GM23248 (cell line): ENCODE data around the gene TNRC6C. TPM values are rescaled to one million over a fixed set of nuclear protein-coding genes. Genes with fewer than 3 reads are reported as not detected.

Experiments
- DNase-seq: peaks from one replicate; pipeline ENCODE4 v3.0.0-alpha.2; 2015
- H2AFZ ChIP-seq: fragments of 200-600 bp; sonication (generic); 2 replicates; pipeline ENCODE4 v1.6.1; 2016; ENCODE audit warnings: antibody characterized with exemption
- H3F3A ChIP-seq: fragments of 200-600 bp; sonication (generic); 2 replicates; pipeline ENCODE4 v1.6.1; 2016; ENCODE audit warnings: mild to moderate bottlenecking, antibody characterized with exemption, mixed run types; ENCODE audit not compliant: insufficient read depth
- H3K27ac ChIP-seq: fragments of 200-600 bp; sonication (generic); 2 replicates; pipeline ENCODE4 v1.5.1; 2016; ENCODE audit warnings: mild to moderate bottlenecking
- H3K27me3 ChIP-seq: fragments of 200-600 bp; sonication (generic); replicated peaks from 2 replicates; pipeline ENCODE4 v1.6.1; 2016; ENCODE audit warnings: mild to moderate bottlenecking; ENCODE audit not compliant: insufficient read depth
- H3K36me3 ChIP-seq: fragments of 200-600 bp; sonication (generic); 2 replicates; pipeline ENCODE4 v1.6.1; 2016; ENCODE audit warnings: low read depth, mild to moderate bottlenecking
- H3K4me1 ChIP-seq: fragments of 200-600 bp; sonication (generic); 2 replicates; pipeline ENCODE4 v1.6.1; 2016; ENCODE audit warnings: mild to moderate bottlenecking; ENCODE audit not compliant: insufficient read depth
- H3K4me2 ChIP-seq: fragments of 200-600 bp; sonication (generic); one replicate; pipeline ENCODE4 v1.6.1; 2016; ENCODE audit warnings: mild to moderate bottlenecking; ENCODE audit not compliant: unreplicated experiment
- H3K4me3 ChIP-seq: fragments of 200-600 bp; sonication (generic); 2 replicates; pipeline ENCODE4 v1.5.1; 2016; ENCODE audit warnings: mild to moderate bottlenecking
- H3K79me2 ChIP-seq: fragments of 200-600 bp; sonication (generic); 2 replicates; pipeline ENCODE4 v1.6.1; 2016; ENCODE audit warnings: mild to moderate bottlenecking; ENCODE audit not compliant: insufficient read depth
- H3K9ac ChIP-seq: fragments of 200-600 bp; sonication (generic); 2 replicates; pipeline ENCODE4 v1.6.1; 2016; ENCODE audit warnings: mild to moderate bottlenecking
- H3K9me2 ChIP-seq: fragments of 200-600 bp; sonication (generic); 2 replicates; pipeline ENCODE4 v1.6.1; 2016; ENCODE audit warnings: mixed run types, mild to moderate bottlenecking, moderate library complexity; ENCODE audit not compliant: insufficient read depth
- H3K9me3 ChIP-seq: fragments of 200-600 bp; sonication (generic); one replicate; pipeline ENCODE4 v1.6.1; 2017; ENCODE audit warnings: low read depth
- H4K20me1 ChIP-seq: fragments of 200-600 bp; sonication (generic); 2 replicates; pipeline ENCODE4 v1.6.0; 2016; ENCODE audit not compliant: insufficient read depth
- EZH2 ChIP-seq: fragments of 200-600 bp; sonication (generic); IDR thresholded peaks from 2 replicates; pipeline ENCODE4 v1.6.1; 2018; ENCODE audit warnings: antibody characterized with exemption, mild to moderate bottlenecking; ENCODE audit not compliant: insufficient read depth, poor library complexity, severe bottlenecking
- EZH2phosphoT487 ChIP-seq: fragments of 200-600 bp; sonication (generic); IDR thresholded peaks from 2 replicates; pipeline ENCODE4 v1.6.1; 2018; ENCODE audit warnings: antibody characterized with exemption, moderate library complexity, mild to moderate bottlenecking, low read depth; ENCODE audit not compliant: insufficient read depth
- WGBS, 2 experiments: methylation state at CpG; one replicate each; pipeline ENCODE4 v1.1.6; 2015 to 2017; ENCODE audit warnings: low lambda C conversion rate in 2 of 2, low coverage in 1 of 2; ENCODE audit errors: missing lambda C conversion rate in 2 of 2; 5-methylcytosine and 5-hydroxymethylcytosine counted together
- in situ Hi-C: fragments of 300-500 bp; cut with MboI; formaldehyde crosslinking; loops from 2 replicates; pipeline ENCODE4 v1.15.0; 2020
- polyA plus RNA-seq: library from polyadenylated mRNA; unstranded; fragments of >200 nt; fragmentation: Nextera tagmentation; extraction: Ambion mirVana; gene quantifications from 2 replicates; pipeline ENCODE4 v1.2.1, GENCODE V29; 2016
- total RNA-seq: library from RNA; depleted of rRNA; stranded (reverse); fragments of >200 nt; shearing (Covaris generic); gene quantifications from 2 replicates; pipeline ENCODE4 v1.2.3, GENCODE V29; 2014

Gene TNRC6C
- total and polyA plus RNA-seq, 2 experiments from 2014 or later = 2.3 TPM

DNA sequence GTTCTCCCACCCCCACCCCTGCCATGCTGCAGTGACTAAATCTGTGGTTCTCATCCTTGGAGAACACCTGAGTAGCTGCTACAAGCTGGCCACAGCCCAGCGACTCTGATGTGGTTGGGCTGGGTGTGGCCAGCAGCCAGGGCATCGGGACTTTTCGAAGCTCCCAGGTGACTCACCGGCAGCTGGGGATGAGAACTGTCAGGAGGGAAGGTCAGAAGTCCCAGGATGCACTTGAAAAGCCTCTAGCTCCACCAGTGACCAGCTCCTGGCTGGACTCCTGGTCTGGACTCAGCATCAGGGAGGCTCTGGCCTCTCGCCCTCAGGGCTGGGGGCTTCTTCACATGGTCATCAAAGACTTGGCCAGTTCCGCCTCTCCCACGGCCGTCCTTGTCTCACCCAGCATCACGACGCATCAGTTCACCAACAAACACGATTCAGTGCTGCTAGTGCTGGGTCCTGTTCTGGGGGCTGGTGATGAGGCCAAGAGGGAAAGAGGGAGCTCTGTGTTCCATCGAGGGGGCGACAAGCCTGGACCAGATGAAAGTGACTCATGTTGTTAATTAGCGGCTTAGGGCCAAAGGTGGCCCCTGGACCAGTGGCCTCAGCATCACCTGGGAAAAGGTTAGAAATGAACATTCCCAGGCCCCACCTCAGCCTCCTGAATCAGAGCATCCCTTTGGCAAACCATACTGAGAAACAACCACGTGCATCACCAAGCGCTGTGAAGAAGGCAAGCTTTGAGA is 183.8 kb downstream of the TNRC6C start:
- in situ Hi-C loops = no loop called here
- H3K36me3 ChIP-seq = no peaks in the 10 kb centered on the region
- peak; percentile 71 for DNase-seq
- H3K9ac ChIP-seq = no peak overlapping the region
- 57 to 61% methylated on average over 16 of the region's 16 CpGs for WGBS, 2 experiments
- H3K4me1 ChIP-seq = no peaks in the 10 kb centered on the region
- no peak for TF ChIP-seq EZH2phosphoT487
- TF ChIP-seq EZH2 = no peak
- no peaks in the 10 kb centered on the region for H3F3A ChIP-seq
- H3K9me3 ChIP-seq = no peaks in the 10 kb centered on the region
- no peak overlapping the region for H3K4me3 ChIP-seq
- H4K20me1 ChIP-seq = no peaks in the 10 kb centered on the region
- no peaks in the 10 kb centered on the region for H3K79me2 ChIP-seq
- H2AFZ ChIP-seq = no peak overlapping the region
- no peak overlapping the region for H3K4me2 ChIP-seq
- H3K27me3 ChIP-seq = no peaks in the 10 kb centered on the region
- no peak overlapping the region for H3K27ac ChIP-seq
- H3K9me2 ChIP-seq = no peaks in the 10 kb centered on the region

DNA sequence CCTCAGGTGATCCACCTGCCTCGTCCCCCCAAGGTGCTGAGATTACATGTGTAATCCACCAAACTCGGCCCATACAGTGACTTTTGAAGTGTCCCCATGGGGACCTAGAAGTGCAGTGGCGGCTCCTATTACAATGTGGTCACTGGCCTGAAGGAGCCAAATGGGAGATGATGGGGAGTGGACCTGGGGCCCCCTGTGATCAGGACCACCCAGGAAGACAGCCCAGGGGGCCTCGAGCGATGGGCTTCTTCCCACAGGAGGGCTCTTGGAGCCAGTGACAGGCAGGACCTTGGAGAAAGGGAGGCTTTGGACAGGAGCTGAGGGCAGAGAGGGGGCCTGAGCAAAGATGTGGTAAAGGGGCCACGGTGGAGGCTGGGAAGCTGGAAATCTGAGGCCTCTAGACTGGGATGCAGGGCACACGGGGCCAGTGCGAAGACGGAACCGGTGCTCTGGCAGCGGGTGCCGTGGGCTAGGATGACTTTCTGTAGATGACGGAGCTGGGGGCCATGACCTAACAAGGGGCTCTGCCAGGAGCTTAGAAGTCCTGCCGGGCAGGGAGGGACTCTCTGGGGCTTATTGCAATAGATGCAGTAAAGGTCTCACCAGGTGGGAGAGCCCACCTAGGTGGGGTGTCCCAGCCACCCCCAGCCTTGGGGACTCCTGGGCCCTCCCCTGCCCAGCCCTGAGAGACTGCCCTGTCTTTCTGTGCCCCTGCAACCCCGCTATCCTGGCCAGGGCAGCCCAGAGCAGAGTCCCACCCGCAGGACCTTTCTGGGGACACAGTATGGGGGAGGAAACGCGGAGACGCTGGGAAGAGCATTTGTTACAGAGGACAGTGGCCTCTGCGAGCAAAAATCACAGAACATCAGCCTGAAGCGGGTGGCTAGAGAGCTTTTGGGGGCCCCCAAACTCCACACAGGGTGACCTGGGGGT is 185.0 kb downstream of the TNRC6C start:
- Histone ChIP-seq H3K27ac (no peak overlapping the region), H4K20me1 (no peaks in the 10 kb centered on the region), H3K4me3 (no peak overlapping the region), H3K4me1 (no peaks in the 10 kb centered on the region), H3K9me3 (no peaks in the 10 kb centered on the region), H3K9me2 (no peaks in the 10 kb centered on the region), H3K27me3 (peaks cover 5% of the 10 kb centered on the region; the same call in 1 of the 2 replicates), H3K36me3 (no peaks in the 10 kb centered on the region), H3K4me2 (no peak overlapping the region), H3K9ac (no peak overlapping the region), H3K79me2 (no peaks in the 10 kb centered on the region), H2AFZ (no peak overlapping the region), H3F3A (no peaks in the 10 kb centered on the region)
- no peak for DNase-seq
- TF ChIP-seq EZH2 = no peak
- TF ChIP-seq EZH2phosphoT487 = no peak
- in situ Hi-C loops = no loop called here
- WGBS, 2 experiments = 89 to 91% methylated on average over 21 of the region's 21 CpGs

DNA sequence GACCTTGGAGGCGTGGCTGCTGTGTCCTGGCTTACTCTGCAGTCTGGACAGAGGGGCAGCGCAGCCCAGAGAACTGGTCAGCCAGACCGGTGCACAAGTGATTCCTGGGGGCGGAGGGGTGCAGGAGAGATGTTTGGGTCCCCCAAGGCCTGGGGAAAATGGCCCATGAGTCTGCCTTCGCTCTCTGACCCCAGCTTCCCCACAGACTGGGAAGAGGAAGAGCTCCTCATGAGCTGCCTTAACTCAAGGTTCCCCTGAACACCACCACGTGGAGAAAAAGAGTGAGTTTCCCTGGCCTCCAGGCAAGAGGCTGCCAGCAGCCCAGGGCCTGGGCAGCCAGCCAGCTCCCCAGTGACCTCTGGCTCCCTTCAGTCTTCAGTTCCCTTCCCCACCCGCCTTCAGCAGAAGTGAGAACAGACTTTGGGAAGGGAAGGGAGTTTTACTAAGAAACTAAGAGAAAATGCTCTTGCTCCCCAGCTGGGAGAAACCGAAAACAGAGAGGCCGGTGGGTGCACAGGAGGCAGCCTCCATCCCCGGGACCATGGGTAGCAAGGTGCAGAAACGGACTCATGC is 185.7 kb downstream of the TNRC6C start:
- DNase-seq = peak; percentile 41
- in situ Hi-C loops = no loop called here
- Histone ChIP-seq H3K4me2 (no peak overlapping the region), H3K9ac (no peak overlapping the region), H4K20me1 (no peaks in the 10 kb centered on the region), H3K36me3 (no peaks in the 10 kb centered on the region), H3K27ac (no peak overlapping the region), H3K9me2 (no peaks in the 10 kb centered on the region), H3F3A (no peaks in the 10 kb centered on the region), H3K9me3 (no peaks in the 10 kb centered on the region), H3K4me3 (no peak overlapping the region), H2AFZ (no peak overlapping the region), H3K79me2 (no peaks in the 10 kb centered on the region), H3K4me1 (no peaks in the 10 kb centered on the region), H3K27me3 (peaks cover 5% of the 10 kb centered on the region; the same call in 1 of the 2 replicates)
- 66 to 69% methylated on average over 10 to 11 of the region's 11 CpGs for WGBS, 2 experiments
- no peak for TF ChIP-seq EZH2
- TF ChIP-seq EZH2phosphoT487 = no peak

DNA sequence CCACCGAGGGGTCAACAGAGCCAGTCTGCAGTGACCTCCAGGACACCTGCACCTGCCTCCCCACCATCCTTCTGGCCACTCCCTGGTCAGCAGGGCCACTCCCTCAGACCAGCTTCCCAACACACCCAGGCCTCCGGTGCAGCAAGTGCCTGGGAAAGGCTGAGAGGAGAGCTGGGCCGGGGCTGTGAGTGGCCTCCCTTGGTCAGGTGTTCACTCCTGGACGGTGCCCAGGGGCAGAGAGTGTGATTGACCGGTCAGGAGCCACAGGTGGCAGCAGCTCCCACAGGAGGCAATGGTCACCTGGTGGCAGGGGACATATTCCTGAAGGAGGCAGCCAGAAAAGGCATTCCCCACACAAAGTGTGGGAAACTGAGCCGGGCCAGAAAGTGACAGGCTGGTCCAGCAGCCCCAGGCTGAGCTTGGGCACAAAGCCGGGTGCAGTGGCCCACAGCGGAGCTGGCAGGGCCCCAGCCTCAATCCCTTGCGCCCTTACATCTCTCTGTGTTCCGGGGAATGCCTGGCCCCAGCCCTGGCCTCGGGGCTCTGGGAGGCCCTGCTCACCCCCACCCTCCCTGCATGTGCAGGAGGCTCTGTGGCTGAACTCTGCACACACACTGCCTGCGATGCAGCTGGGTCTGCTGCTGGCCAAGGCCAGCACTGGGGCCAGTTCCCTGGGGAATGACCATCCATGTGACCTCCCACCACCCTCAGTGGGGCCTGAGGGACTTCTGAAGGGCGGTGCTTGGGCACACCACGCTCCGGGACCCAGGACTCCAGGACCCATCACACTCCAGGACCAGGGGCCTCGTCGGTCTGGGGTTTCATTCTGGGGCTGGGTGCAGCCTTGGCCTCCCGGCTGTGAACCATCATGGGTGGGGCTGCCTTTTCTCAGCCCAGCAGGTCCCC is 186.5 kb downstream of the TNRC6C start:
- no peak overlapping the region for H3K4me2 ChIP-seq
- H3K79me2 ChIP-seq = no peaks in the 10 kb centered on the region
- no peaks in the 10 kb centered on the region for H3K9me3 ChIP-seq
- 72 to 77% methylated on average over 15 to 18 of the region's 18 CpGs for WGBS, 2 experiments
- H2AFZ ChIP-seq = no peak overlapping the region
- H3K9ac ChIP-seq = no peak overlapping the region
- no peak for DNase-seq
- no peaks in the 10 kb centered on the region for H3K4me1 ChIP-seq
- no peaks in the 10 kb centered on the region for H3F3A ChIP-seq
- H4K20me1 ChIP-seq = no peaks in the 10 kb centered on the region
- TF ChIP-seq EZH2 (no peak), EZH2phosphoT487 (no peak)
- peaks cover 5% of the 10 kb centered on the region; the same call in 1 of the 2 replicates for H3K27me3 ChIP-seq
- no peak overlapping the region for H3K4me3 ChIP-seq
- H3K9me2 ChIP-seq = no peaks in the 10 kb centered on the region
- H3K27ac ChIP-seq = no peak overlapping the region
- H3K36me3 ChIP-seq = no peaks in the 10 kb centered on the region
- in situ Hi-C loops = no loop called here
